GM18519 (cell line): ENCODE measurements around the gene RAB4B.
"Not testable (repeated sequence)": the region's sequence is repeated elsewhere in the genome, so short reads cannot be mapped to it uniquely, and the experiment has no call there.

Source experiments
- ATAC-seq: cut with Tn5 transposase; IDR thresholded peaks from one replicate; pipeline ENCODE4 v1.9.1; 2021; ENCODE audit warnings: mild to moderate bottlenecking, moderate library complexity; ENCODE audit not compliant: unreplicated experiment, low FRiP score

The RAB4B gene

GRCh38 chr19:40777937-40778705 lies at the start of gene RAB4B:
RAB4B (plus strand) TSS chr19:40778247; CDS start chr19:40778376, 129 bp downstream.
- peak; percentile 41 for ATAC-seq

DNA sequence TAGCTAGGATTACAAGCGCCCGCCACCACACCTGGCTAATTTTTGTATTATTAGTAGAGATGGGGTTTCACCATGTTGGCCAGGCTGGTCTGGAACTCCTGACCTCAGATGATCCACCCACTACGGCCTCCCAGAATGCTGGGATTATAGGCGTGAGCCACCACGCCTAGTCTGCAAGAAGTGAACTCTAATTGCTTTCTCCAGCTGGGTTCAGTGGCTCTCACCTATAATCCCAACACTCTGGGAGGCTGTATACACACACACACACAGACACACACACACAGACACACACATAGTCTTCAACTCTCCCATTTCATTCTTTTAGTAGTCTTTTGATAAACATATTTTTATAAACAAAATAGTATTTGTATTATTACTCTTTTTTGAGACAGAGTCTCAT lies 48.0 kb upstream of the RAB4B start:
- ATAC-seq: not testable (repeated sequence)

GRCh38 chr19:40732304-40732703 lies 45.7 kb upstream of the RAB4B start:
- ATAC-seq: not testable (repeated sequence)

- ATAC-seq: no peak
These were observed 44.9 kb upstream of the RAB4B start for GRCh38 chr19:40733149-40733548.

DNA sequence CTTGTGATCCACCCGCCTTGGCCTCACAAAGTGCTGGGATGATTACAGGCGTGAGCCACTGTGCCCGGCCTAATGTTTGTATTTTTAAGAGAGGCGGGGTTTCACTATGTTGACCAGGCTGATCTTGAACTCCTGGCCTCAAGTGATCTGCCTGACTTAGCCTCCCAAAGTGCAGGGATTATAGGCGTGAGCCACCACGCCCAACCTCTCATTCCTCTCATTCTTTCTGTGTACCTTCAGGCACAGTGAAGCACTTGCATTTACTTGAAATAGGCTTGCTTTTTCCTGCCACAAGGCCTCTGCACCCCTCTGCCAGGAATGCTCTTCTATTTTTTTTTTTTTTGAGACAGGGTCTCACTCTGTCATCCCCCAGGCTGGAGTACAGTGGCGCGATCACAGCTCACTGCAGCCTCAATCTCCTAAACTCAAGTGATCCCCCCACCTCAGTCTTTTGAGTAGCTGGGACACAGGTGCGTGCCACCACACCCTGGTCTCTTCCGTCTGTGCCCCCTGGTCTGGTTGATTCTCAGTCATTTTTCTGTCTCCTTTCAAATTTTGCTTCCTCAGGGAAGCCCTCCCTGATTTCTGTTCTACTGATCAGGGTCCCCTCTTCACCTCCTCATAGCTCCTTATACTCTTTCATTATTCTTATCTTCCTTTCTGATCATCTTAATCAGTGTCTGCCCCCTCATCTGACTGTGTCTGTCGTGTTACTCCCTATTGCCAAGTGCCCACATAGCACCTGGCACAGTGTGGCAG lies 42.9 kb upstream of the RAB4B start:
- no peak for ATAC-seq

DNA sequence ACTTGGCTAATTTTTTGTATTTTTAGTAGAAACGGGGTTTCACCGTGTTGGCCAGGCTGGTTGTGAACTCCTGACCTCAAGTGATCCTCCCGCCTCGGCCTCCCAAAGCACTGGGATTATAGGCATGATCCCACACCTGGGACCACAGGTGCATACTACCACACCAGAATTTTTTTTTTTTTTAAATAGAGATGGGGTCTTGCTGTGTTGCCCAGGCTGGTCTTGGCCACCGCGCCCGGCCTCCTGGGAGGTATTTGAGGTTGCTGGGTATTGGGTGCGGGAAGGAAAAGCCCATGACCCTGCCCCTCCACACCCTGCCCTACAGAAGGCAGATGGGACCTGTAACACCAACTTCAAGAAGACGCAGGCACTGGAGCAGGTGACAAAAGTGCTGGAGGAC lies 41.4 kb upstream of the RAB4B start:
- ATAC-seq: no peak

GRCh38 chr19:40737102-40737644 lies 40.9 kb upstream of the RAB4B start:
- no peak for ATAC-seq

DNA sequence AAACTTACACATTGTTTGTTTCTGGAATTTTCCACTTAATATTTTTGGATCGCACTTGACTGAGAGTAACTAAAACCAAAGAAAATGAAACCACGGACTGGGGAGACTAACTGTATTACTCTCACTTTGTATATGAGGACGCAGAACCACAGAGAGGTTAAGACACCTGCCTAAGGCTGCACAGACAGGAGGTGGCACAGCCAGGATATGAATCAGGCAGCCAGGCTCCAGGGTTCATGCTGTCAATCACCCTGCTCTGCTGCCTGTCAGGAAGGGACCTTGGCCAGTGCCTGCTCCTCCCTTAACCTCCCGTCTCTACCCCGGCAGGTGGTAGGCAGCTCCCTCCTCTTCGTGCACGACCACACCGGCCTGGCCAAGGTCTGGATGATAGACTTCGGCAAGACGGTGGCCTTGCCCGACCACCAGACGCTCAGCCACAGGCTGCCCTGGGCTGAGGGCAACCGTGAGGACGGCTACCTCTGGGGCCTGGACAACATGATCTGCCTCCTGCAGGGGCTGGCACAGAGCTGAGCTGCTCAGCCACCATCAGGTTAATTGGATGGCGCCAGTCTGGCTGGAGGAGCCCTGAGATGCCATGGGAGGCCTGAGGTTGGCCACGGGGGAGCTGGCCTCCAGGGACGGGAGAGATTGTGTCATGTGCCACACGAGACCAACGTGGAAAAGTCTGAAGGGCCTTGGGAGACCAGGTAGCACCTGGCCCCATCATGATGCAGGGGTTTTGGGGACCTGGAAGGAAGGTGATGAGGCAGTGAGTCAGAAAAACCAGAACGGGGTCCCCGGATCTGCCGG lies 38.8 kb upstream of the RAB4B start:
- ATAC-seq: no peak

DNA sequence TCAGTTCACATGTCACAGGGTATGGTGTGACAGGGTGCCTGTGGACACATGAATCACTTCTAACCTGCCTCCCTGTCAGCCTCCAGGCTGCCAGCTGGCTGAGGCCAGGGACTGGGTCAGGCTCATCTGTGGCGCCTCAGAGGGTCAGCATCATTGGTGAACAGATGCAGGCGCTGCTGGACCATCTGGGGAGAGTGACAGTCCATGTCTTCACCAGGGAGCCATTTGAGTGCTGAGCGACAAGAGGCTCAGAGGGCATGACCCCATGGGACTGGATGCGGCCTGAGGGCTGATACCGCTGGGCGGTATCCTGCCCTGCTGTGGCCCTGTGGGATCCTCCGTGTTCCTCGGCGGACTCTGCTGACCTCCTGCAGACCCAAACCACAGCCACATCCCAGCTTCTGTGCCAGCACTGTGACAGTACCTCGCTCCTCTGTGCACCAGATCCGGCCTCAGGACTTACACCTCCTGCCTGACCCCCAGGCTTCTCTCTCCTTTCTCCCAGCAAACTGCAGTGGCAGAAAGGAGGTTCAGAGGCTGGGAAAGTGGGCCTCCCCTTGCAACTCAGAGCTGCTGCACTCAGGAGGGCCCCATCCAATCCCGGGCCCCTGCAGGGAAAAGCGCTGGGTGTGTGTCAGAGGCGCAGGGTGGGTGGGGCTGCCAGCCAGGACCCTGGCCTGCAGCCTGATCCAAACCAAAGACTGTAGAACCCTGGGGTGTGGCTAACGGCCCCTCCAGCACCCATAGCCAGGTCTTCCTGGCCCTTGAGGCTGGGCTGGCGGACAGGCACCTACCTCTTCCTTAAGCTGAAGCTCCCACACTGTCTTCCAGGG lies 38.0 kb upstream of the RAB4B start:
- no peak for ATAC-seq

DNA sequence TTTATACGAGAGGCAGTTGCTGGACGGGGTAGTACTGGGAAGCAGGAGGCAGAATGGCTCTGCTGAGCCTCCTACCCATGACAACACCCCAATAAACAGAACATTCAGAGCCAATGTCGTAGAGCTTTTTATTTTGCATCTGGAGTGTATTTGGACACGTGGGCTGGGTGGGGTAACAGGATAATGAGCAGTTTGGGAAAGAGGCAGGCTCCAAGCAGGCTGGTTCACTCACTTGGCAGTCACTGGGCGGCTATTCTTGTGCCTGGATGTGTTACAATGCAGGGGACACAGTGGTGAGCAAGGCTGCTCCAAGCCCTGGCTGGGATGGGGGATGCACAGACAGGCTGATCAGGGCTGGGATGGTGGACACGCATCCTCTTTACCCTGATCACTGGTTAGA lies 37.3 kb upstream of the RAB4B start:
- ATAC-seq: no peak

GRCh38 chr19:40741527-40742390 lies 36.3 kb upstream of the RAB4B start:
- no peak for ATAC-seq

GRCh38 chr19:40742477-40742876 lies 35.6 kb upstream of the RAB4B start:
- no peak for ATAC-seq

- ATAC-seq: no peak
These were observed 35.2 kb upstream of the RAB4B start for GRCh38 chr19:40742886-40743285.

GRCh38 chr19:40743926-40744325 lies 34.1 kb upstream of the RAB4B start:
- no peak for ATAC-seq

DNA sequence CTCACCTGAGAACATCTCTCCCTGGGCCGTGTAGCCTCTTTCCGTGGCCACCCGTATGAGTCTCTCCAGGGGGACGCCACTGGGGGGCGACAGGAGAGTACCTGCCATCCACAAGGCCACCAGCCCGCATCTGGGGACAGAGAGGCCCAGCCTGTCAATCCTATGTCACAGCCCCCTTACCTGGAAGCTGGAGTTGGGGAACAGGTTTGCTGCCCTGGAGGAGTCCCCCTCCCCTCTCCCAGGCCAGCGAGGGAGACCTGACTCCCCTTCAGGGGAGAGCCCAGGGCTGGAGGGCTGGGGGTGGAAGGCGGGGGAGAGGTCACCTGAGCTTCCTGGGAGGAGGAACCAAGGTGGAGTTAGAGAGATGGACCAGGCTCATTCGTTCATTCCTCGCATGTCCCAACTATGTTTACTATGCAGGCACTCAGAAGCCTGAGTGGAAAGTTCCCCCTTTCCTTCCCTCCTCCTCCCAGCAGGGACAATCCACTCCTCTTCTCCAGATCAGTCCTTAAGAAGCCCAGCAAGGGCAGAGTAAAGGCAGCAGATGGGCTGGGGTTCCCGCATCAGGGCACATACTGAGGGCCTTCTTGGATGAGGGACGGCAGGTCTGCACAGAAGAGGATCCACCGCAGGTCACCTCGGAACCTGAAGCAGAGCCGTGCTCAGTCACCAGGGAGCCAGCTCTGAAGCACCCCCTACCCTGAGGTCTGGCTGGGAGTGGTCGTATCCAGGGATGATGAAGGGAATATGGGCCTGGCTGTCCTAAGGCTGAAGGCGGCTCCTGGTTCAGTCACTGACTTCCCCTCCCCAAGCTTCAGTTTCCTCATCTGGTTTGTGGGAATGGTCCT lies 33.3 kb upstream of the RAB4B start:
- ATAC-seq: no peak

GRCh38 chr19:40745402-40745780 lies 32.7 kb upstream of the RAB4B start:
- no peak for ATAC-seq

DNA sequence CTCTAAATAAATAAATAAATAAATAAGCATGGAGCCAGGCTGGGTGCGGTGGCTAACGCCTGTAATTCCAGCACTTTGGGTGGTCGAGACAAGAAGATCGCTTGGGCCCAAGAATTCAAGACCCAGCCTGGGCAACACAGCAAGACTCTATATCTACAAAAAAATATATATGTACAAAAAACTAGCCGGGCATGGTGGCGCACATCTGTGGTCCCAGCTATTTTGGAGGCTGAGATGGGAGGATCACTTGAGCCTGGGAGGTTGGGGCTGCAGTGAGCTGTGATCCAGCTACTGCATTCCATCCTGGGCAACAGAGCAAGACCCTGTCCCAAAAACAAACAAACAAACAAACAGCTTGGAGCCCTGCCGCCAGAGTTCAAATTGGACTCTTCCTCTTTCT lies 30.5 kb upstream of the RAB4B start:
- no peak for ATAC-seq
